ENCODE results near the gene ZNG1F.
"Not testable (repeated sequence)": the region's sequence is repeated elsewhere in the genome, so short reads cannot be mapped to it uniquely, and the experiment has no call there.

- peak; percentile 24; the same call in 1 of the 2 replicates for TF ChIP-seq FOXK1 (CRISPR knock-in tag; IDR thresholded peaks at IDR 0.05; ENCODE audit: borderline replicate concordance, low read depth)
- not testable (repeated sequence) for TF ChIP-seq RAD21 (CRISPR knock-in tag; IDR thresholded peaks at IDR 0.05); ZNF274 (CRISPR knock-in tag; IDR thresholded peaks at IDR 0.05); RFX5 (IDR thresholded peaks at IDR 0.05; ENCODE audit: low read depth, low read length); POLR2A (IDR thresholded peaks at IDR 0.05; ENCODE audit: insufficient read depth in 1 of 2, low read depth in 2 of 2, low read length in 2 of 2); ZNF775 (CRISPR knock-in tag; IDR thresholded peaks at IDR 0.05; ENCODE audit: borderline replicate concordance); ZNF839 (CRISPR knock-in tag; IDR thresholded peaks at IDR 0.05; ENCODE audit: borderline replicate concordance); ZNF382 (CRISPR knock-in tag; IDR thresholded peaks at IDR 0.05; ENCODE audit: borderline replicate concordance); MAX (IDR thresholded peaks at IDR 0.05); PREB (CRISPR knock-in tag; IDR thresholded peaks at IDR 0.05); ZBTB33 (CRISPR knock-in tag; IDR thresholded peaks at IDR 0.05); ZNF589 (CRISPR knock-in tag; conservative IDR thresholded peaks at IDR 0.05)
- peak; percentile 77 for TF ChIP-seq TFAP4 (IDR thresholded peaks at IDR 0.05; ENCODE audit: borderline replicate concordance, low read depth)
- peak; percentile 81 for TF ChIP-seq FOSL2 (CRISPR knock-in tag; IDR thresholded peaks at IDR 0.05)
These were observed 14.1 kb downstream of the ZNG1F start for GRCh38 chr9:41174994-41175393.

Measured in HepG2 (cell line).